GM12864 (cell line): ENCODE data around the gene GRM7.

ENCODE experiments used
- DNase-seq: peaks from one replicate; pipeline ENCODE4 v3.0.0-alpha.2; 2011; ENCODE audit warnings: low read depth
- H3K4me3 ChIP-seq: 2 replicates; pipeline ENCODE4 v1.5.1; 2011; ENCODE audit warnings: mild to moderate bottlenecking, low read depth, low read length, control low read depth
- TF ChIP-seq, protein P1 (sequence below): IDR thresholded peaks from 2 replicates; pipeline ENCODE4 v1.5.1; 2011; ENCODE audit warnings: low read depth, mild to moderate bottlenecking, moderate library complexity, low read length, control low read depth, inconsistent platforms; ENCODE audit errors: missing control alignments

The GRM7 gene

DNA sequence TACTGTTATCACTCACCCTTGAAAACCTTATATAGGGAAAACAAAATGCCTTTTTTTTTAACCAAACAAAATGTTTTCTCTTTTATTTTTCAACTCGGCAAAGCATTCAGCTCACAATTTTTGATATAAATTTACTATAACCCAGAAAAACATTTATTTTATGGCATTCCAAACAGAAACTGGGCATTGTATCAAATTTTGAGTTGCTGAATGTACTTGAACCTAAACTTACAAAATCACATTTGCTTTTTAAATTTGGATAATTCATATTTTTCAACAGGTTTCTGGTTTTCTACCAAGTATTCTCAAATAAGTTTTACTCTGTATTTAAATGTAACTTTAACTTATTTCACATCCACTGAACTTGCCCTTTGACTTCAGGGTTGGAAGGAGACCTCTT, 405.6 kb downstream of the GRM7 start:
- TF ChIP-seq, protein P1, sequence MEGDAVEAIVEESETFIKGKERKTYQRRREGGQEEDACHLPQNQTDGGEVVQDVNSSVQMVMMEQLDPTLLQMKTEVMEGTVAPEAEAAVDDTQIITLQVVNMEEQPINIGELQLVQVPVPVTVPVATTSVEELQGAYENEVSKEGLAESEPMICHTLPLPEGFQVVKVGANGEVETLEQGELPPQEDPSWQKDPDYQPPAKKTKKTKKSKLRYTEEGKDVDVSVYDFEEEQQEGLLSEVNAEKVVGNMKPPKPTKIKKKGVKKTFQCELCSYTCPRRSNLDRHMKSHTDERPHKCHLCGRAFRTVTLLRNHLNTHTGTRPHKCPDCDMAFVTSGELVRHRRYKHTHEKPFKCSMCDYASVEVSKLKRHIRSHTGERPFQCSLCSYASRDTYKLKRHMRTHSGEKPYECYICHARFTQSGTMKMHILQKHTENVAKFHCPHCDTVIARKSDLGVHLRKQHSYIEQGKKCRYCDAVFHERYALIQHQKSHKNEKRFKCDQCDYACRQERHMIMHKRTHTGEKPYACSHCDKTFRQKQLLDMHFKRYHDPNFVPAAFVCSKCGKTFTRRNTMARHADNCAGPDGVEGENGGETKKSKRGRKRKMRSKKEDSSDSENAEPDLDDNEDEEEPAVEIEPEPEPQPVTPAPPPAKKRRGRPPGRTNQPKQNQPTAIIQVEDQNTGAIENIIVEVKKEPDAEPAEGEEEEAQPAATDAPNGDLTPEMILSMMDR, result no peak
- no peak overlapping the region for H3K4me3 ChIP-seq
- DNase-seq, result no peak

GRCh38 chr3:7270731-7271130, 409.8 kb downstream of the GRM7 start:
- no peak for DNase-seq
- TF ChIP-seq, protein P1, result no peak
- H3K4me3 ChIP-seq, result no peak overlapping the region

GRCh38 chr3:7271631-7272030, 410.7 kb downstream of the GRM7 start:
- DNase-seq, result no peak
- TF ChIP-seq, protein P1, result no peak
- no peak overlapping the region for H3K4me3 ChIP-seq

- TF ChIP-seq, protein P1, result no peak
- DNase-seq, result no peak
- H3K4me3 ChIP-seq, result no peak overlapping the region
Measured at GRCh38 chr3:7272203-7272602, 411.3 kb downstream of the GRM7 start.

DNA sequence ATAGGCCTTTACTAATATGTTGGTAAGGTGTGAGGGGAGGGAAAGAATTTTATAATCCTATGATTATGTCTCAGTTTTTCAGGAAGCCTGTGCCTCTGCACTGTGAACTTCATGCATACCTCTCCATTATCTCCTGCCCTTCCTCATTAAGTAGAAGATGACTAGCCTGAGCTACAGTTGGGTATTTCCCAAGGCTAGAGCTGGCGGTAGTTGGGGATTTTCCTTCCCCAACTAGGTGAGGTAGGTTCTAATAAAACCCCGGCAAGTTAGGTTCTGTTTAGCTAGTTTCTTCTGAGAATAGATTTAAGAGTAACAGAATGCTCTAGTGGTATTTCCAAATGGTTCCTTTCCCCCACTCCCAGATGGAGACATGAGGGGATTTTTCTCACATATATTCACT, 414.5 kb downstream of the GRM7 start:
- H3K4me3 ChIP-seq, result no peak overlapping the region
- no peak for DNase-seq
- TF ChIP-seq, protein P1, result no peak

DNA sequence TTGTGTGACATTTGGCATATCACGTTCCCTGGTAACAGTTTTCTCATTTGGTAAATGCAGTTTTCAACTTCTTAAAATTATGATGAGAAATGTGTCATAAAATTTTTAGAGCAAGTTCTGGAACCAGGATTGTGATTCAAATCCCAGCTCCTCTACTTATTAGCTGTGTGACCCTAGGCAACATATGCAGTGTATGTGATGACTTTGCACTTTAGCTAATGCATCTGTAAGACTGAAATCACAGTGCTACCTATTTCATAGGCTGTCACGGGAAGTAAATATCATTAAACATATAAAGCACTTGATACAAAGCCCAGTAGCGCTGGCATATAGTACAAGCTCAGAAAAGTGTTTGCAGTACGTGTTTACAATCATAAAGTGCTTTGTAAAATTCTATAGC, 419.4 kb downstream of the GRM7 start:
- H3K4me3 ChIP-seq, result no peak overlapping the region
- DNase-seq, result no peak
- TF ChIP-seq, protein P1, result no peak

DNA sequence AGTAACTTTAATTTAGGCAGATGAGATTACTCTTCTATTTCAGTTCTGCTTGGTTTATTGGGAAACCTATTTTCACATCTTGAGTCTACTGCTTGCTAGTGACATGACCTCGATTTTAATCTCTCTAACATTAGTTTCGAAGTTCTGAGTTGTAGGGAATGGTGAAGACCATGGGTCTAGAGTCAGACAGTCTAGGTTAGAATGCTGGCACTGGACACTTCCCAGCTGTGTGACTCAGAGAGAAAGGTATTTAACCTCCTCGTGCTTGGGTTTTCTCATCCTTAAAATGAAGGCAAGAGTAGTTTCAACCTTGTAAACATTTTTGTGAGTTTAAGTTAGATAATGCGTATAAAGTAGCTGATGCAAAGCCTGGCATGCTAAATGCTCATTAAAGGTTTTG, 422.1 kb downstream of the GRM7 start:
- H3K4me3 ChIP-seq, result no peak overlapping the region
- TF ChIP-seq, protein P1, result no peak
- DNase-seq, result no peak
